WI38 (cell line): ENCODE data around the gene DUSP10.

ENCODE experiments used
- H3K4me3 ChIP-seq: 2 replicates; pipeline ENCODE4 v1.5.1; 2011; ENCODE audit warnings: low read depth, mild to moderate bottlenecking, control low read depth, low read length
- CTCF ChIP-seq: IDR thresholded peaks from 2 replicates; pipeline ENCODE4 v1.5.1; 2012; ENCODE audit warnings: low read depth, mild to moderate bottlenecking, control low read depth, low read length

DUSP10 gene

GRCh38 chr1:221718381-221719277 is 23.3 kb downstream of the DUSP10 start:
- no peak for TF ChIP-seq CTCF
- no peak overlapping the region for H3K4me3 ChIP-seq

- TF ChIP-seq CTCF: no peak
- no peak overlapping the region for H3K4me3 ChIP-seq
Observed at GRCh38 chr1:221717485-221717853, 24.4 kb downstream of the DUSP10 start.

- no peak for TF ChIP-seq CTCF
- H3K4me3 ChIP-seq: no peak overlapping the region
Observed at GRCh38 chr1:221716713-221717484, 25.0 kb downstream of the DUSP10 start.

- H3K4me3 ChIP-seq: no peak overlapping the region
- no peak for TF ChIP-seq CTCF
Observed at GRCh38 chr1:221715321-221716169, 26.3 kb downstream of the DUSP10 start.

- no peak overlapping the region for H3K4me3 ChIP-seq
- TF ChIP-seq CTCF: no peak
Observed at GRCh38 chr1:221714227-221715152, 27.4 kb downstream of the DUSP10 start.

GRCh38 chr1:221712776-221713431 is 29.0 kb downstream of the DUSP10 start:
- no peak for TF ChIP-seq CTCF
- H3K4me3 ChIP-seq: no peak overlapping the region
